ENCODE measurements around the gene NAXE. TPM values are rescaled to one million over a fixed set of nuclear protein-coding genes. Genes with fewer than 3 reads are reported as not detected.
"Not testable (repeated sequence)": the region's sequence is repeated elsewhere in the genome, so short reads cannot be mapped to it uniquely, and the experiment has no call there.

NAXE gene
- total RNA-seq, 1 donor from 2014 or later: 102 TPM

- no peak for DNase-seq
- H3K9me3 ChIP-seq (replicated peaks): no peaks in the 10 kb centered on the region
- H3K4me3 ChIP-seq: no peak overlapping the region
- intact Hi-C loops (cut with micrococcal nuclease): loop anchor here (10.0 kb wide), 1 partner anchor 153 kb away; no protein-coding TSS in a partner anchor
- no peak overlapping the region for H3K27ac ChIP-seq (replicated peaks)
- H3K4me1 ChIP-seq: peaks cover 9% of the 10 kb centered on the region
- no peaks in the 10 kb centered on the region for H3K36me3 ChIP-seq
- TF ChIP-seq, protein P1, sequence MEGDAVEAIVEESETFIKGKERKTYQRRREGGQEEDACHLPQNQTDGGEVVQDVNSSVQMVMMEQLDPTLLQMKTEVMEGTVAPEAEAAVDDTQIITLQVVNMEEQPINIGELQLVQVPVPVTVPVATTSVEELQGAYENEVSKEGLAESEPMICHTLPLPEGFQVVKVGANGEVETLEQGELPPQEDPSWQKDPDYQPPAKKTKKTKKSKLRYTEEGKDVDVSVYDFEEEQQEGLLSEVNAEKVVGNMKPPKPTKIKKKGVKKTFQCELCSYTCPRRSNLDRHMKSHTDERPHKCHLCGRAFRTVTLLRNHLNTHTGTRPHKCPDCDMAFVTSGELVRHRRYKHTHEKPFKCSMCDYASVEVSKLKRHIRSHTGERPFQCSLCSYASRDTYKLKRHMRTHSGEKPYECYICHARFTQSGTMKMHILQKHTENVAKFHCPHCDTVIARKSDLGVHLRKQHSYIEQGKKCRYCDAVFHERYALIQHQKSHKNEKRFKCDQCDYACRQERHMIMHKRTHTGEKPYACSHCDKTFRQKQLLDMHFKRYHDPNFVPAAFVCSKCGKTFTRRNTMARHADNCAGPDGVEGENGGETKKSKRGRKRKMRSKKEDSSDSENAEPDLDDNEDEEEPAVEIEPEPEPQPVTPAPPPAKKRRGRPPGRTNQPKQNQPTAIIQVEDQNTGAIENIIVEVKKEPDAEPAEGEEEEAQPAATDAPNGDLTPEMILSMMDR (IDR thresholded peaks at IDR 0.05; ENCODE audit: borderline replicate concordance): peak; percentile 88
- H3K27me3 ChIP-seq (ENCODE audit: low read depth): peaks cover 7% of the 10 kb centered on the region
Observed at GRCh38 chr1:156608036-156608674, 16.6 kb downstream of the NAXE start.

DNA sequence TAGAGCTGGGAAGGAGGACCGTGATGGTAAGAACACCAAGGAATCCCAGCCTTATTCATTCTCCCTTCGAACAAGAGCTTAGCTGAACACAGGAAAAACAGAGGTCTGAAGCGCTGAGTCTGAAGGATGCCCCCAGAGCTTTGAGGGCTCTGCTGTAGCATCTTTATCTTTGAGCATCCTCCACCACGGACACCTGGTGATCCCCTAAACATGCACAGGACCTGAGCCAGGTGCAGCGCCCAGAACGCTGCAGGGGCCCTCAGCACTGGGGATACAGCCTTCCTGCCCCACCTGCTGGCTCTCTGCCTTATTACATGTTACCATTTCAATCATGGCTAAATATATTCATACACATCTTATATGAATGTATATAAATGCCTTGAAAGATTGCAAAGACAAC, 17.4 kb downstream of the NAXE start:
- H3K27me3 ChIP-seq (ENCODE audit: low read depth): peaks cover 7% of the 10 kb centered on the region
- no peaks in the 10 kb centered on the region for H3K36me3 ChIP-seq
- DNase-seq: no peak
- peaks cover 9% of the 10 kb centered on the region for H3K4me1 ChIP-seq
- no peaks in the 10 kb centered on the region for H3K9me3 ChIP-seq (replicated peaks)
- TF ChIP-seq, protein P1 (IDR thresholded peaks at IDR 0.05; ENCODE audit: borderline replicate concordance): peak; percentile 40
- no peak overlapping the region for H3K4me3 ChIP-seq
- intact Hi-C loops (cut with micrococcal nuclease): loop anchor here (10.0 kb wide), 1 partner anchor 154 kb away; no protein-coding TSS in a partner anchor
- no peak overlapping the region for H3K27ac ChIP-seq (replicated peaks)

DNA sequence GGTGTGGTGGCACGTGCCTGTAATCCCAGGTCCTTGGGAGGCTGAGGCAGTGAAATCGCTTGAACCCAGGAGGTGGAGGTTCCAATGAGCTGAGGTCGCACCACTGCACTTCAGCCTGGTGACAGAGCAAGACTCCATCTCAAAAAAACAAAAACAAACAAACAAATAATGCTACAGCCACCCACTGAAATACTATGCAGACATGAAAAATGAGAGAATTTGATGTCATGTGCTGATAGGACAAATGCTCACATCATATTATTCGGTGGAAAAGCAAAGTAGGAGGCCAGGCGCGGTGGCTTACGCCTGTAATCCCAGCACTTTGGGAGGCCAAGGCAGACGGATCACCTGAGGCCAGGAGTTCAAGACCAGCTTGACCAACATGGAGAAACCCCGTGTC, 18.5 kb downstream of the NAXE start:
- H3K4me3 ChIP-seq; H3K27ac ChIP-seq (replicated peaks); intact Hi-C loops (cut with micrococcal nuclease); H3K9me3 ChIP-seq (replicated peaks); DNase-seq; H3K36me3 ChIP-seq; H3K27me3 ChIP-seq (ENCODE audit: low read depth): not testable (repeated sequence)
- H3K4me1 ChIP-seq: peaks cover 17% of the 10 kb centered on the region

GRCh38 chr1:156612666-156613065, 21.1 kb downstream of the NAXE start:
- intact Hi-C loops (cut with micrococcal nuclease): no loop called here
- no peak for DNase-seq
- peaks cover 7% of the 10 kb centered on the region for H3K27me3 ChIP-seq (ENCODE audit: low read depth)
- H3K36me3 ChIP-seq: no peaks in the 10 kb centered on the region
- TF ChIP-seq, protein P1 (IDR thresholded peaks at IDR 0.05; ENCODE audit: borderline replicate concordance): no peak
- no peaks in the 10 kb centered on the region for H3K9me3 ChIP-seq (replicated peaks)
- H3K27ac ChIP-seq (replicated peaks): no peak overlapping the region
- H3K4me3 ChIP-seq: no peak overlapping the region
- H3K4me1 ChIP-seq: peaks cover 37% of the 10 kb centered on the region

- Histone ChIP-seq H3K4me1 (peaks cover 29% of the 10 kb centered on the region), H3K4me3 (no peak overlapping the region), H3K9me3 (replicated peaks) (no peaks in the 10 kb centered on the region), H3K27me3 (ENCODE audit: low read depth) (no peaks in the 10 kb centered on the region), H3K27ac (replicated peaks) (peak overlapping the region; percentile 85), H3K36me3 (no peaks in the 10 kb centered on the region)
- TF ChIP-seq, protein P1 (IDR thresholded peaks at IDR 0.05; ENCODE audit: borderline replicate concordance): no peak
- DNase-seq: no peak
- intact Hi-C loops (cut with micrococcal nuclease): no loop called here
Observed at GRCh38 chr1:156615946-156616345, 24.4 kb downstream of the NAXE start.

GRCh38 chr1:156616463-156616862, 24.9 kb downstream of the NAXE start:
- Histone ChIP-seq H3K36me3 (no peaks in the 10 kb centered on the region), H3K27me3 (ENCODE audit: low read depth) (peaks cover 4% of the 10 kb centered on the region), H3K4me3 (no peak overlapping the region), H3K9me3 (replicated peaks) (no peaks in the 10 kb centered on the region), H3K4me1 (peaks cover 29% of the 10 kb centered on the region), H3K27ac (replicated peaks) (peak overlapping the region; percentile 85)
- peak; percentile 41 for DNase-seq
- intact Hi-C loops (cut with micrococcal nuclease): no loop called here
- TF ChIP-seq, protein P1 (IDR thresholded peaks at IDR 0.05; ENCODE audit: borderline replicate concordance): peak; percentile 31

Measured in left ventricle myocardium inferior (tissue), 1 donor.